Esophagus squamous epithelium (tissue), 4 donors: ENCODE results near the gene NEDD4L.

ENCODE experiments used
- CTCF ChIP-seq, 6 experiments: fragments of 450-650 bp in 4 of 6; fragments of 200-600 bp in 2 of 6; sonication (generic) in 2 of 6; IDR thresholded peaks; one replicate each; pipeline ENCODE4 v1.5.1; 2016 to 2019; ENCODE audit warnings: antibody characterized with exemption in 6 of 6, mild to moderate bottlenecking in 4 of 6, moderate library complexity in 4 of 6
- POLR2A ChIP-seq, 4 donors: fragments of 450-650 bp; IDR thresholded peaks; one replicate each; pipeline ENCODE4 v1.6.1; 2017; ENCODE audit warnings: antibody characterized with exemption in 4 of 4, mild to moderate bottlenecking in 4 of 4, moderate library complexity in 3 of 4

DNA sequence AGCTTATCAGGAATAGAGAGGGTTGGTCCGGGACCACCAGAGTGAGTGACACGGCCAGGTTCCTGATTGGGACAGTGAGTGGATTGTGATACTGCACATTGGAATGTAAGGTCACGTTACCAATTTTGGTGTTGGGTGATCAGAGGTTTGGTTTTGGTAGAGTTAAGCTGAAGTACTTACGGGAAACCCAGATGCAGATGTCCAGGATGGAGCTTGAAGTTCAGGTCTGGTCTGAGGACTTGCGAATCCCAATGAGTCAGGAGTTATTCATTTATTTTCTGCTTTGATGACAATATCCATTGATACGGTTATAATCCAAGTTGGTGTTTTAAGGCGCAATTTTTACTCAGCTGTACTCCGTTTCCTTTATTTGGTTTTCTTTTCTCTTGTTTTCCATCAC lies 311.2 kb downstream of the NEDD4L start:
- TF ChIP-seq CTCF (IDR thresholded peaks at IDR 0.05), result no peak
- TF ChIP-seq POLR2A (IDR thresholded peaks at IDR 0.05), result no peak
